GM19452 (cell line): Measurements from ENCODE around the gene ELANE.

ENCODE experiments used
- ATAC-seq: cut with Tn5 transposase; IDR thresholded peaks from one replicate; pipeline ENCODE4 v1.9.1; 2021; ENCODE audit not compliant: unreplicated experiment

ELANE gene

DNA sequence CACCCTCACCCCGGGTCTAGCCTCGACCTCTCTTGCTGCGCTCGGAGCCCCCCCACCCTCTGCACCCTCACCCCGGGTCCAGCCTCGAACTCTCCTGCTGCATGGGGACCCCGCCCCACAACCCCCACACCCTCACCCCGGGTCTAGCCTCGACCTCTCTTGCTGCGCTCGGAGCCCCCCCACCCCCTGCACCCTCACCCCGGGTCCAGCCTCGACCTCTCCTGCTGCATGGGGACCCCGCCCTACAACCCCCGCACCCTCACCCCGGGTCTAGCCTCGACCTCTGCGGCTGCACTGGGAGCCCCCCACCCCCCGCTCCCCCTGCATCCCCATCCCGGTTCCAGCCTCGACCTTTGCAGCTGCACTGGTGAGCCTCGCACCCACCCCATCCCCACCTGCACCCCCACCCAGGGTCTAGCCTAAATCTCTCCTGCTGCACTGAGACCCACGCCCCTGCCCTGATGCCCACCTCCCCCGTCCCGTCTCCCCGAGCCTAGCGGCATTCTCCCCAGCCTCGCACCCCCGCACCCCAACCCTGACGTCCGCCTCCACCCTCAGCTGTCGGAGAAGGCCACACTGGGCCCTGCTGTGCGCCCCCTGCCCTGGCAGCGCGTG lies 9.1 kb downstream of the ELANE start:
- no peak for ATAC-seq

GRCh38 chr19:861756-862580 lies 9.9 kb downstream of the ELANE start:
- no peak for ATAC-seq

DNA sequence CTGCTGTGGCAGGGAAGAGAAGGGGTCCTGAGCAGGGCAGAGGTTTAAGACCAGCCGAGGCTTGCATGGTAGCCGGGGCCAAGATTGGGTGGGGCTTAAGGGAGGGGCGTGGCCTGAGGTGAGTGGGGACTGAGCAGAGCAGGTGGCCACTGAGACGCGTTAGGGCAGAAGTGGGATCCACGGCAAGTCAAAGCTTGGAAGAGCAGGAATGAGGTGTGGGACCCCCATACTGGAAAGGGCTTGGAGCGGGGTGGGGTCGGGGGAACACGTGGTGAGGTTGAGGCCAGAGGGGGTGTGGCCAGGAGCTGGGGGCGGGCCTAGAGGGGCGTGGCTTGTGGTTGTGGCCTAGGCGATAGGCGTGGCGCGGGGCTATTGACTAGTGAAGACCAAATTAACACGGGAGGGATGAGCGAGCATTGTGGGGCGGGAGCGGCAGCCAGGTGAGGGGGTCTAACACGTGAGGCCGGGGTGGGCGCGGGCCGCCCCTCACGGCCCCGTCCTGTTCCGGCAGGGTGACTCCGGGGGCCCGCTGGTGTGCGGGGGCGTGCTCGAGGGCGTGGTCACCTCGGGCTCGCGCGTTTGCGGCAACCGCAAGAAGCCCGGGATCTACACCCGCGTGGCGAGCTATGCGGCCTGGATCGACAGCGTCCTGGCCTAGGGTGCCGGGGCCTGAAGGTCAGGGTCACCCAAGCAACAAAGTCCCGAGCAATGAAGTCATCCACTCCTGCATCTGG lies 10.6 kb downstream of the ELANE start:
- ATAC-seq: no peak

DNA sequence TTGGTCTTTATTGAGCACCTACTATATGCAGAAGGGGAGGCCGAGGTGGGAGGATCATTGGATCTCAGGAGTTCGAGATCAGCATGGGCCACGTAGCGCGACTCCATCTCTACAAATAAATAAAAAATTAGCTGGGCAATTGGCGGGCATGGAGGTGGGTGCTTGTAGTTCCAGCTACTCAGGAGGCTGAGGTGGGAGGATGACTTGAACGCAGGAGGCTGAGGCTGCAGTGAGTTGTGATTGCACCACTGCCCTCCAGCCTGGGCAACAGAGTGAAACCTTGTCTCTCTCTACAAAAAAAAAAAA lies 11.2 kb downstream of the ELANE start:
- ATAC-seq: no peak

- ATAC-seq: no peak
Measured at GRCh38 chr19:866769-867300, 14.7 kb downstream of the ELANE start.

- no peak for ATAC-seq
Measured at GRCh38 chr19:867301-867793, 15.2 kb downstream of the ELANE start.

- ATAC-seq: no peak
Measured at GRCh38 chr19:867855-868457, 15.9 kb downstream of the ELANE start.

DNA sequence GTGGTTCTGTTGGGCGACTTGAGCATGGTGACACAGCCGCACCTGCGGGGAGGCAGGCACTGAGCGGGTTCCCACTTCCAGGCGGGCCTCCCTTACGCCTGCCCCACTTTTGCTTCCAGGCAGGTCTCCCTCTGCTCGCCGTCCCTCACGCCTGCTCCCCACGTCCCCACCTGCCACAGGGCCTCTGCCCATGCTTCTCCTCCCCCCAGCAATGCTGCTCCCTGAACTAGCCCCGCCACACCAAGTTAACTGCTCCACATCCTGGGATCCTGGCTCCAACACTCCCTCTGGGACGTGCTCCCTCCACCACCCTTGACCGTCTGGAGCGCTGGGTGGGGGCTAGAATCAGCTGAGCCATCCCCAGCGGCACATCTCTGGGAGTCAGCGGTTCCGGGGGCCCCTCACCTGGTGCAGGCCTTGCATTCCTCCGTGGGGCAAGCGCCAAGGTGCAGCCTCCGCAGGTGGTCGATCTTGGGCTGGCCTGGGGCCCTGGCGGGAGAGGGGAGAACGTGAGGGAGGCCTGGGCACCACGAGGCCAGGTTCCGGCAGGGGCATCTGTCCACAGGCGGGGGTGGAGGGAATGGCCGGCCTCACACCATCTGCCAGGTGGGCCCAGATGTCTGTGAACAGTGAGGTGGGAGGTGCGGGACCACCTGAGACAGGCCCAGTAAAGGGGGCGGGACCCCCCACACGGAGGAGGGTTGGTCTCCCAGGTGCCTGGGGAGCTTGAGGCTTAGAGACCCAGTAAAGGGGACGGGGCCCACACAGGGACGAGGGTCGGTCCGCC lies 16.5 kb downstream of the ELANE start:
- ATAC-seq: no peak

GRCh38 chr19:869245-870177 lies 17.4 kb downstream of the ELANE start:
- ATAC-seq: no peak

DNA sequence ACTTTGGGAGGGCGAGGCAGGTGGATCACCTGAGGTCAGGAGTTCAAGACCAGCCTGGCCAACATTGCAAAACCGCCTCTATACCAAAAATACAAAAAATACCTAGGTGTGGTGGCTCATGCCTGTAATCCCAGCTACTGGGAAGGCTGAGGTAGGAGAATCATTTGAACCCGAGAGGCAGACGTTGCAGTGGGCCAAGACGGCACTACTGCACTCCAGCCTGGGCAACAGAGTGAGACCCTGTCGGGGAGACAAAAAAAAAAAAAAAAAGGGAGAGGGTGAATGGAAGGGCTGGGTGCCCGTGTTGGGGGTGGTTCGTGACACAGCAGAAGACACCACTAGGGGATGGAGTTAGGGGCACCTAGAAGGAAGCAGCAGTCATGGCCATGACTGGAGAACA lies 18.2 kb downstream of the ELANE start:
- ATAC-seq: no peak

DNA sequence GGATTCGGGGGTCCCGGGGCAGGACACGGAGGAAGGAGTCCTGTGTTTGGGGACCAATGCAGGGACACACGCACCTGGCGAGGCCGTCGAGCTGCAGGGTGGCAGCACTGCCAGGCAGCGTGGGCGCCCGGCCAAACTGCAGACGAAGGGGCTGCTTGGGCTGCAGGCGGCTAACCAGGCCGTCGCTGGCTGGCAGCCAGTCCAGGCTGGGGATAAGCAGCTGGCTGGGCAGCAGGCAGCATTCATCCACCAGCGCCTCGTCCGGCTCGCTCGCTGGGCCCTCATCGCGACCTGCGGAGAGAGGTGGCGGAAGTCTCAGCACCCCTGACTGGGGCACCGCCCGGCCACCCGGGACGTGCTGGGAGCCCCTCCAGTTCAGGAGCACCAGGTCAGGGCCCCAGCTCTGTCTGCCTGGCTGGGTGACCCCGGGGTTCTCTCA lies 18.9 kb downstream of the ELANE start:
- ATAC-seq: no peak

- no peak for ATAC-seq
Measured at GRCh38 chr19:871446-872265, 19.6 kb downstream of the ELANE start.

DNA sequence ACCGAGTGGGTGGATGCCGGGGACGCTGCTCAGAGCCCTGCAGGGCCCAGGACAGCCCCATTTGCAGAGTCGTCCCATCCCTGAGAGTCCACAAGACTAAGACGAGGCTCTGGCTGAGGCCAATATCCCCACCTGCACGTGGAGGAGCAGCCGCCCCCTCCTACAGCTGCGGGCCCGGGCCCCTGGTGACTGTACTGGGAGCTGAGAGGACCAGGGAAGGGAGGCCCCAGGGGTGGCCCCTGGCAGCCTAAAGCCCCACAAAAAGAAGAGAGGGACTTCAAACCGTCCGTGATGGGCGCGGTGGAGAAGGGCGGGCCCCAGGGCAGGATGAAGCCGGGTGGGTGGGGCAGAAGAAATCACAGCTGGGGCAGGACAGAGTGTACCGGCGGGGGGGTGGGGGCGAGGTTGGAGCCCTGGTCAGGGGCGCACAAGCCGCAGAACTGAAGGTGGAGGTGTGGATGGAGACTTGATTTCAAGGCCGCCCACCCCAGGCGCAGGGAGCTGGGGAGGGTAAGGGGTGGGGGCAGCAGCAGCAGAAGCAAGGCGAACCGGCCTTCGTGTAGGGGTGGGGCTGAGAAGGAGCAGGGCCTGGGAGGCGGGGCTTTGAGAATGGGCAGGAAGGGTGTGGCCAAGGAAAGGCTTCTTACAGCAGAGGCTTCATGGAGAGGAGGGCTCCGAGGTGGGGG lies 20.3 kb downstream of the ELANE start:
- no peak for ATAC-seq

- ATAC-seq: no peak
Measured at GRCh38 chr19:873084-873483, 21.0 kb downstream of the ELANE start.

- ATAC-seq: no peak
Measured at GRCh38 chr19:873561-874041, 21.5 kb downstream of the ELANE start.

DNA sequence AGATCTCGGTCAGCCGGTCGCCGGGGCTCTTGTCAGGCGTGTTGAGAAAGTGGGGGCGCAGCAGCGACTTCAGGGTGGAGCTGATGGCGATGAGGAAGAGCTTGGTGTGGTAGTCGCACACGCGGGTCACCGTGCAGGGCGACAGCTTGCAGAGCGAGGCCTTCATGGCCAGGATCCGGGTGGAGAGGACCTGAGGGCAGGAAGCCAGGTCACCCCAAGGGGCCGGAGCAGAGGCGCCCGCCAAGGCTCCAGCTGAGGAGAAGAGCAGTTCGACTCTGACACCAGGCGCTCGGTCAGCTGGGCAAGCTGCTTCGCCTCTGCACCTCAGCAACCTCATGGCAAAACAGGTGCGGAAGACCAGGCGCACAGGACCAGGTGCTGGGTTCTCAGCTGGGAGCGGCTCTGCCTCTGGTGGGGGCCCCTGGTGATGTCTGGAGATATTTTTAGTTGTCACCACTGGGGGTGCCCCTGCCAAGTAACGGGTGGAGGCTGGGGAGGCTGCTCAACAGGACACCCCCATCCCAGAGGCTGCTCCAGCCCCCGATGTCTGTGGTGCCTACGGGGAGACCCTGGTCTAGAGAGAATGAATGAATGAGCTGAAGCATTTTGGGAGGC lies 23.3 kb downstream of the ELANE start:
- ATAC-seq: no peak

DNA sequence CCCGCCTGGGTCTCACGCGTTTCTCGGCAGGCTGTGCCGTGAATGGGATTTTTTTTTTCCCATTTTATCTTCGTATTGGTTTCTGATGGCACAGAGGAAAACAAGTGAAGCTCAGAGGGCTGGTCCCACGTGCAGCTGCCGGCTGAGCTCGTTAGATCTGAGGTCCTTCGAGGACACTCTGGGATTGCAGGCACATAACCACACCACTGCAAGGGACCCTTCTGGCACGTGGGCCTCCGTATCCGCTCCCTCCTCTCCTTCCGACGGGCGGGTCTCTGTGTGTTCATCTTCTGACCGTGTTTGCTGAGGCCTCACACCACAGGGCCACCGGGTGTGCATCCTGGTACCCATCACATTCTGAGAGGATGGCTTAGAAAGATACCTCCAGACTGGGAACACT lies 24.0 kb downstream of the ELANE start:
- no peak for ATAC-seq
